ENCODE measurements around the gene POLR2M. TPM values are rescaled to one million over a fixed set of nuclear protein-coding genes. Genes with fewer than 3 reads are reported as not detected.

The POLR2M gene
- total and polyA plus RNA-seq, 4 donors, result 7.8 to 230 (median 43.6) TPM

- 77% methylated on average over 5 of the region's 5 CpGs for WGBS
- H3K9ac ChIP-seq (ENCODE audit: low read depth in 1 of 2, low read length in 2 of 2), result no peak overlapping the region
Measured at GRCh38 chr15:57696146-57696545, 10.4 kb upstream of the POLR2M start.

GRCh38 chr15:57697588-57697987 lies 8.9 kb upstream of the POLR2M start:
- Histone ChIP-seq H3K36me3 (ENCODE audit: control insufficient read depth in 4 of 4, insufficient read depth in 3 of 4, low read depth in 1 of 4, low read length in 3 of 4) (no peaks in the 10 kb centered on the region), H3K9ac (ENCODE audit: low read depth in 1 of 2, low read length in 2 of 2) (no peak overlapping the region), H3K4me1 (ENCODE audit: control insufficient read depth in 4 of 4, insufficient read depth in 4 of 4, low read length in 3 of 4) (no peaks in the 10 kb centered on the region), H3K9me3 (ENCODE audit: control insufficient read depth in 4 of 4, low read length in 3 of 4) (no peaks in the 10 kb centered on the region), H3K4me3 (ENCODE audit: low read depth in 1 of 3, low read length in 3 of 3) (no peak overlapping the region), H3K27ac (ENCODE audit: low read depth in 1 of 2, low read length in 2 of 2) (no peak overlapping the region), H3K27me3 (ENCODE audit: control insufficient read depth in 4 of 4, insufficient read depth in 4 of 4, low read length in 3 of 4) (no peaks in the 10 kb centered on the region)
- WGBS, result 94% methylated on average over 4 of the region's 4 CpGs
- no peak for DNase-seq (ENCODE audit: low spot score)
- TF ChIP-seq EGR1 (IDR thresholded peaks at IDR 0.05; ENCODE audit: low read depth in 2 of 2) (no peak), NR2F2 (IDR thresholded peaks at IDR 0.05) (no peak), FOXA2 (IDR thresholded peaks at IDR 0.05) (no peak), ATF3 (IDR thresholded peaks at IDR 0.05) (no peak), HNF4G (IDR thresholded peaks at IDR 0.05) (no peak), RAD21 (IDR thresholded peaks at IDR 0.05) (no peak), YY1 (IDR thresholded peaks at IDR 0.05) (no peak), RXRA (IDR thresholded peaks at IDR 0.05) (no peak), HNF4A (conservative IDR thresholded peaks at IDR 0.05) (no peak), GABPA (IDR thresholded peaks at IDR 0.05 in 1 of 2, conservative IDR thresholded peaks at IDR 0.05 in 1 of 2) (no peak), REST (IDR thresholded peaks at IDR 0.05) (no peak), FOXA1 (IDR thresholded peaks at IDR 0.05) (no peak), TAF1 (conservative IDR thresholded peaks at IDR 0.05) (no peak)

More at GRCh38 chr15:57696146-57696545, 10.4 kb upstream of the POLR2M start:
- no peak for TF ChIP-seq RXRA (IDR thresholded peaks at IDR 0.05)
- no peak for TF ChIP-seq TAF1 (conservative IDR thresholded peaks at IDR 0.05)
- TF ChIP-seq HNF4A (conservative IDR thresholded peaks at IDR 0.05), result no peak
- no peak for TF ChIP-seq FOXA2 (IDR thresholded peaks at IDR 0.05)
- TF ChIP-seq RAD21 (IDR thresholded peaks at IDR 0.05), result no peak
- no peak for TF ChIP-seq GABPA (IDR thresholded peaks at IDR 0.05 in 1 of 2, conservative IDR thresholded peaks at IDR 0.05 in 1 of 2)
- no peak for TF ChIP-seq MAX (IDR thresholded peaks at IDR 0.05)
- no peak for TF ChIP-seq SP1 (IDR thresholded peaks at IDR 0.05)
- no peak for TF ChIP-seq CTCF (IDR thresholded peaks at IDR 0.05; ENCODE audit: low read depth, low read length, missing input control)
- TF ChIP-seq FOXA1 (IDR thresholded peaks at IDR 0.05), result no peak
- TF ChIP-seq ATF3 (IDR thresholded peaks at IDR 0.05), result no peak
- no peak for TF ChIP-seq NR2F2 (IDR thresholded peaks at IDR 0.05)
- TF ChIP-seq JUND (IDR thresholded peaks at IDR 0.05), result no peak
- Histone ChIP-seq H3K27ac (ENCODE audit: low read depth in 1 of 2, low read length in 2 of 2) (no peak overlapping the region), H3K27me3 (ENCODE audit: control insufficient read depth in 4 of 4, insufficient read depth in 4 of 4, low read length in 3 of 4) (no peaks in the 10 kb centered on the region), H3K36me3 (ENCODE audit: control insufficient read depth in 4 of 4, insufficient read depth in 3 of 4, low read depth in 1 of 4, low read length in 3 of 4) (no peaks in the 10 kb centered on the region), H3K4me3 (ENCODE audit: low read depth in 1 of 3, low read length in 3 of 3) (no peak overlapping the region), H3K9me3 (ENCODE audit: control insufficient read depth in 4 of 4, low read length in 3 of 4) (no peaks in the 10 kb centered on the region), H3K4me1 (ENCODE audit: control insufficient read depth in 4 of 4, insufficient read depth in 4 of 4, low read length in 3 of 4) (no peaks in the 10 kb centered on the region)
- DNase-seq (ENCODE audit: low spot score), result no peak
